Measurements from ENCODE around the gene NDST4. TPM values are rescaled to one million over a fixed set of nuclear protein-coding genes. Genes with fewer than 3 reads are reported as not detected.

NDST4 gene
- polyA plus RNA-seq, 2 of the 4 experiments (the other 2 are of a cell fraction): 0.04 TPM; not detected in 1

- WGBS (ENCODE audit: missing lambda C conversion rate): 0% methylated on average over 6 of the region's 6 CpGs
- no peak for FAIRE-seq
- CTCF ChIA-PET: no interaction called here
- TF ChIP-seq CBX8 (IDR thresholded peaks at IDR 0.05): no peak
- TF ChIP-seq HDAC2 (IDR thresholded peaks at IDR 0.05): no peak
- TF ChIP-seq CBX2 (IDR thresholded peaks at IDR 0.05; ENCODE audit: borderline replicate concordance, low read depth): no peak
- H3K9me3 ChIP-seq: no peaks in the 10 kb centered on the region
- H3K27ac ChIP-seq: no peak overlapping the region
- no peaks in the 10 kb centered on the region for H3K4me1 ChIP-seq
- no peak for ATAC-seq
- POLR2A ChIA-PET: no interaction called here
- DNase-seq (ENCODE audit: low read depth in 1 of 2, low spot score in 1 of 2): no peak
- no peak overlapping the region for H3K4me2 ChIP-seq
- no peak overlapping the region for H3K4me3 ChIP-seq
Measured at GRCh38 chr4:114782415-114783214, 330.8 kb downstream of the NDST4 start.

GRCh38 chr4:114780205-114780604 is 333.2 kb downstream of the NDST4 start:
- no peak for FAIRE-seq
- ATAC-seq: peak; percentile 48 to 62; a peak in 2 of 6 replicates
- H3K4me1 ChIP-seq: no peaks in the 10 kb centered on the region
- H3K27ac ChIP-seq: no peak overlapping the region
- no peak overlapping the region for H3K4me3 ChIP-seq
- 0% methylated on average over 1 of the region's 1 CpG for WGBS (ENCODE audit: missing lambda C conversion rate)
- ChIA-PET POLR2A (no interaction called here), CTCF (interaction anchor here (1.1 kb wide), 1 partner anchor 285 kb away, joined by 4 read pairs; no protein-coding TSS in a partner anchor)
- no peaks in the 10 kb centered on the region for H3K9me3 ChIP-seq
- peak; percentile 35 to 47; a peak in 3 of 5 replicates for TF ChIP-seq RAD21 (conservative IDR thresholded peaks at IDR 0.05 in 1 of 2, IDR thresholded peaks at IDR 0.05 in 1 of 2)
- TF ChIP-seq EP300 (IDR thresholded peaks at IDR 0.05): no peak
- no peak for TF ChIP-seq NPAS2 (CRISPR knock-in tag; IDR thresholded peaks at IDR 0.05; ENCODE audit: borderline replicate concordance)
- no peak for TF ChIP-seq HMGXB4 (CRISPR knock-in tag; IDR thresholded peaks at IDR 0.05; ENCODE audit: borderline replicate concordance)
- TF ChIP-seq BCL3 (IDR thresholded peaks at IDR 0.05): no peak
- TF ChIP-seq HOXA7 (CRISPR knock-in tag; IDR thresholded peaks at IDR 0.05): no peak
- no peak for TF ChIP-seq CHD4 (IDR thresholded peaks at IDR 0.05; ENCODE audit: borderline replicate concordance)
- peak in 1 of 2 experiments; percentile 16 for DNase-seq (ENCODE audit: low read depth in 1 of 2, low spot score in 1 of 2)
- no peak overlapping the region for H3K4me2 ChIP-seq

Small RNAs within 50 kb of the gene (small RNA-seq; reads per million reads assigned to genes)
- 0 to 0.19 (median 0) reads per million in 6 experiments for gene RN7SL808P
